Hepatocyte (in vitro differentiated cells): ENCODE results near the gene CDC25C.

Experiments used
- EZH2 ChIP-seq: fragments of 200-600 bp; sonication (generic); IDR thresholded peaks from 2 replicates; pipeline ENCODE4 v1.6.1; 2016; ENCODE audit warnings: antibody characterized with exemption, mild to moderate bottlenecking, borderline replicate concordance
- TF ChIP-seq, protein P1 (sequence below): fragments of 200-600 bp; sonication (generic); IDR thresholded peaks from 2 replicates; pipeline ENCODE4 v1.5.1; 2016; ENCODE audit warnings: antibody characterized with exemption, mild to moderate bottlenecking; ENCODE audit not compliant: poor library complexity

DNA sequence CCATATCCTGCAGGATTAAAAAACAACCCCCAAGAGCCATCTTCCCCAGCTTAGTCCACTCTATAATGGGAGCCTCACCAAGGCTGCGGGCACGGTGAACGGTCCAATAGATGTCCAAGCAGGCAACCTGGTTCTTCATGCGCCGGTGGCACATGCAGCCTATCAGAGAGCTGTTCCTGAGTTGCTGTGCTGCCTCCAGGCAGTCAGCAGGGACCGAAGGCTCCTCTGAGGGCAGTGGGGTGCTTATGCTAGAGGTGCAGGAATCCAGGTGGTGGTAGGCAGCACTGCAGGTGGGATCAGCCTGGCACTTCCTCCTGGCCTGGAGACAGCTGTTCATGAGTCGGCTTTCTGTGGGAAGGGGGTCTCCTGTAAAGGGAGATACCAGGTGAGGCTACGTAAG lies 67.4 kb downstream of the CDC25C start:
- no peak for TF ChIP-seq EZH2
- TF ChIP-seq, protein P1, sequence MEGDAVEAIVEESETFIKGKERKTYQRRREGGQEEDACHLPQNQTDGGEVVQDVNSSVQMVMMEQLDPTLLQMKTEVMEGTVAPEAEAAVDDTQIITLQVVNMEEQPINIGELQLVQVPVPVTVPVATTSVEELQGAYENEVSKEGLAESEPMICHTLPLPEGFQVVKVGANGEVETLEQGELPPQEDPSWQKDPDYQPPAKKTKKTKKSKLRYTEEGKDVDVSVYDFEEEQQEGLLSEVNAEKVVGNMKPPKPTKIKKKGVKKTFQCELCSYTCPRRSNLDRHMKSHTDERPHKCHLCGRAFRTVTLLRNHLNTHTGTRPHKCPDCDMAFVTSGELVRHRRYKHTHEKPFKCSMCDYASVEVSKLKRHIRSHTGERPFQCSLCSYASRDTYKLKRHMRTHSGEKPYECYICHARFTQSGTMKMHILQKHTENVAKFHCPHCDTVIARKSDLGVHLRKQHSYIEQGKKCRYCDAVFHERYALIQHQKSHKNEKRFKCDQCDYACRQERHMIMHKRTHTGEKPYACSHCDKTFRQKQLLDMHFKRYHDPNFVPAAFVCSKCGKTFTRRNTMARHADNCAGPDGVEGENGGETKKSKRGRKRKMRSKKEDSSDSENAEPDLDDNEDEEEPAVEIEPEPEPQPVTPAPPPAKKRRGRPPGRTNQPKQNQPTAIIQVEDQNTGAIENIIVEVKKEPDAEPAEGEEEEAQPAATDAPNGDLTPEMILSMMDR: no peak
